T follicular helper cell (primary cell): ENCODE results near the gene LMTK2.
"Not testable (repeated sequence)": the region's sequence is repeated elsewhere in the genome, so short reads cannot be mapped to it uniquely, and the experiment has no call there.

Experiments used
- DNase-seq: peaks from one replicate; pipeline ENCODE4 v3.0.0-alpha.2; 2020; ENCODE audit warnings: low read depth

Gene LMTK2

DNA sequence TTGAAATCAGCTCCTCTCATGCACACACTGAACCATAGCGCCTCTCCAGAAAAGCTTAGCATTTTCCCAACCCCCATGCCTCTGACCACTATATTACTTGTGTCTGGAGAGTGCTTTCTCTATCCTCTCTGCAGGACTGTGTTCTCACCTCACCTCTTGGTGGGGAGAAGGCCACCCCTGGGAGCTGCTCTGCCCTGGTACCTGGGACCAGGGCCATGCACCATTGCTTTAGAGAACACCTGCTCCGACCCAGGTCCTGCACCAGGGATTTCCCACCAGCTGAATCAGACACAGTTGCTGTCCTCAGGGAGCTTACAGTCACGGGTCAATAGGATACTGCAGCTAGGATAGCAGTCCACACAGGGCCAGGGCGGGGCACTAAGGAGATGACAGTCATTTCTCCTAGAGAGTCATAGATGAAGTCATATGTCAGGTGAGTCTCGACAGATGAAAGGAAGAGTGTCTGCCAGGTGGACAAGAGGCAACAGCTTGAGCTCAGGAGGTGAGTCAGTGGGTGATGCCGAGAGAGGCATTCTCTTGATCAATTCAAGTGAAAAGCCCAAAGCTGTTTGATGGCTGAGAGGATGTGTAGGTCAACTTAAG lies 619 bp upstream of the LMTK2 start:
- DNase-seq, result no peak

DNA sequence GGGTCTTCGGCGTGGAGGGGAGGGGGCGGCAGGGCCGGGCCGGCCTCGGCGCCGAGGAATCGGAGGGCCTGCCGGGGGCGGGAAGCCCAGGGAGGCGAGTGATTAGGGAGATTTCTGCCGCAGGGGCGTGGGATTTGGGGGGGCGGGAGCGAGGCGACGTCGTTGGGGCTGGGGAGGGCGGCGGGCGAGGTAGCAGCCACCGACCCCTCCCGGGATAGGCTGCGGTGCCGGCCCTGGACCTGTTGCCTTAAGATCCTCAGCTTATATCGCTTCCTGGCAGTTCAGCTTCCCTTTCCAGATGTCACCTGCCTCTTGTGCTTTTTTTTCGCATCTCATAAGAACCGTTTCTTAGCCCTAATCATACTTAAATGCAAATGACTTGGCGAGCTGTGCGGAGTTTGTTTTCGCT lies 655 bp downstream of the LMTK2 start:
- DNase-seq, result peak; percentile 16

DNA sequence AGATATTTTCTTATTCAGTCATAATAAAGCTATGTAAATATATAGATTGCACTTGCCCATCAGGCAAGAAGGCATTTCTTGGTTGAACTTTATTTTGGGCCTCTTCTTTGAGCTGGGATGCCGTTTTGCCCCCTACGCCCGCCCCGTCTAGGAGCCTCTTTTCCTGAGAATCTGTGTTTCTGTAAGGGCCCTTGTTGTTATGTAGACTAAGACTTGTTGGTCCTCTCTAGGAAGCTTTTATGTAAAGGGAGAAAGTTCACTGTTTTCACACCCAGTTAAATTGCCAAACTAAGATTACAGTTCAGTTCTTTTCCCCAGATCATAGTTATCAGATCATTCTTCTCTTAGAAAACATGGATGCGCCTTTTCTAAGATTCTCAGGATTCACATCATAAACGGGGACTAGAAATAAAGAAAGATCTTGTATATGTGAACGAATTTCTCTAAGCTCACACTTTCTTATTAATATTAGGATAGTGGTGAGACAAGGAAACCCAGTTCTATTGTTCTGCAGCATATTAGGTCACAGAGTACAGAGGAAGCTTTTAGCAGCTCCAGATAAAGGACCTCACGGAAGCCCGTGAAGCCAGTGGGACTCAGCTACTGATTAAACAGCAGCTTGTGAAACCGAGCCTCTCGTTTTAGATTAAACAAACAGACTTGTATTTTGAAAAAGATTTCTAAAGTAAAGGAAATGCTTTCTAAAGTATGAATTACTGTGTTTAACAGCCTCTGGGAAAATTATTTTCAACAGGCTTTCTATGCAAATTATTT lies 3.8 kb downstream of the LMTK2 start:
- no peak for DNase-seq

DNA sequence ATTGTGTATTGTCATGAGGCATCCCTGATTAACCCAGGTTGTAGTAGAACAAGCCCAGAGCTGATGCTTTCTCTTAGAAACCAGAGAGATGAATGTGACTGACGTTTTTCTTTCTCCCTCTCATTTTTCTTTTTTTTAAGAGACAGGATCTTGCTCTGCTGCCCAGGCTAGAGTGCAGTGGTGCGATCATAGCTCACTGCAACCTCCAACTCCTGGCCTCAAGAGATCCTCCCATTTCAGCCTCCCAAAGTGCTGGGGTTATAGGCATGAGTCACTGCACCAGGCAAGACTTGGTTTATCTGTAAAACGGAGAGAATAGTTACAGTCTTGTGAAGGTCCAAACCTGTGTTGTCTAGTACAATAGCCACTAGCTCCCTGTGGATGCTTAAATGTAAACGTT lies 5.4 kb downstream of the LMTK2 start:
- DNase-seq, result no peak

DNA sequence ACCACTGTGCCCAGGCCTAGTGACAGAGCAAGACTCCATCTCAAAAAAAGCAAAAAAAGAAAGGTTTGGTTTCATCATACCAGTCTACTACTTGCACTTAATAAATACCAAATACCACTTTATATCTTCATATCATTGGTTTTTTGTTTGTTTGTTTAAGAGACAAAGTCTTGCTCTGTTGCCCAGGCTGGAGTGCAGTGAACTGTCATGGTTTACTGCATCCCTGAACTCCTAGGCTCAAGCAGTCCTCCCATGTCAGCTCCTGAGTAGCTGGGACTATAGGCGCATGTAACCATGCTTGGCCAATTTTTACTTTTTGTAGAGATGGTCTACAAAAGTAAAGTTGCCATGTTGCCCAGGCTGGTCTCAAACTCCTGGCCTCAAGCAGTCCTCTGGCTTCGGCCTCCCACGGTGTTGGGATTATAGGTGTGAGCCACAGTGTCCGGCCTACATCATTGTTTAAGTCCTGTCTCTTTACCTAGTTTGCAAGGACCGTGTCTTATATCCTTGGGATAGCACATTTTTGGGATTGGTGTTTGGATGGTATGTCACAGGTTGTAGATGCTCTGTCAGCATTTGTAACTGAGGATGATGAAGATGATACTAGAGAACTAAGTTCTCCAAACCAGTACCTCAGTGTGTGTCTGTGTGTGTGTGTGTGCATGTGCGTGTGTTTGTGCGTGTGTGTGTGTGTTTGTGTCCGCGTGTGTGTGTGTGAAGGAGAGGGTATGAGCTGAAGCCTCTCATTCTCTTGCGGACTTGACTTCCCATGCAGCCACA lies 9.3 kb downstream of the LMTK2 start:
- DNase-seq, result no peak

DNA sequence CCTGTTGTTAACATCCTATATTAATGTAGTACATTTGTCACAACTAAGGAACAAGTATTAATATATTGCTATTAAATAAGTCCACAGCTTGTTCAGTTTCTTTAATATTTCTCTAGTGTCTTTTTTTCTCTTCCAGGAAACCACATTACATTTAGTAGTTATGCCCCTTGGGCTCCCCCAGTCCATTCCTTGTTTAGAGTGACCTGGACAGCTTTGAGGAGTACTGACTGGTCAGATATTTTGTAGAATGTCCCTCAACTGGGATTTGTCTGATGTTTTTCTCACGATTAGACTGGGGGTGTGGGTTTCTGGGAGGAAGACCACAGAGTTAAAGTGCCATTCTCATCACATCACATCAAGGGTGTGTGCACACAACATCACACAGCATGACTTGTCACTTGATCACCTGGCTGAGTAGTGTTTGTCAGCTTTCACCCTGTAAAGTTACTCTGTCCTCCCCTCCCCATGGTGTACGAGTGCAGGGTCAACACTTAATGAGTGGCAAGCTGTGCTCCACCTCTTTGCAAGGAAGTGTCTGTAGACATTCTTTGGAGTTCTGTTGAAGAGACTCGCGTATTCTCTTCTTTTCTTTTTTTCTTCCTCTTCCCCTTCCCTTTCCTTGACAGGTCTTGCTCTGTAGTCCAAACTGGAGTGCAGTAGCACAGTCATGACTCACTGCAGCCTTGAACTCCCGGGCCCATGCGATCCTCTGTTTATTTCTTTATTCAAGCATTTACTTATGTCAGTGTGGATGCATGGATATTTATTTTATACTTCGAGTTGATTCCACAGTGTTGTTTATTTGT lies 10.2 kb downstream of the LMTK2 start:
- DNase-seq, result no peak

DNA sequence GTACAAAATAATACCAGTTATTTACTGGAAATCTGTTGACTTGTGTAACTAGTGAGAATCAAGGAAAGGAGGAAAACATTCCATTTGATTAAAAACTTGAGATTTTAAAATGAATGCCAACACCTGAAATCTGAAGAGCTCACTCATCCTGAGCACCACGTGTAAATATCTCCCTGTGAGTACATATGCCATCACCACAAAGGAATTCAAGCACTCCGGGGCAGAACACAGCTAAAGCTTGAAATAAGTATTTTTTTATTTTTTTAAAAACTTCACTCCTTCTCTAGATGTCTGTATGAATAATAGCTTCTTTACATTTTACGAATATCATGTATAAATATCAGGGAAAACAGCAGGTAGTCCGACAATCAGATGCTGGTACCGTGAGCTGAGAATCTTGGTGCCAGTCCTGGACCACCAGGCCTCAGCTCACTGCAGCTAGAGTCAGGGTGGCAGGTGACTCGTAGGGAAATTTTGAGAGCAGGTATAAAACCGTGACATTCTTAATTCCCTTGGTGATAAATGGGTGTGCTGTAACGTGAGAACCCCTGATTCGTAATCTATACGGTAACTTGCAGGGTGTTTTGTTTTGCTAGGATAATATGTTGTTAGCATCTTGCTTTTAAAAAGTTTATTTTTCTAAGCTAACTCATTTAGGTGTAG lies 12.7 kb downstream of the LMTK2 start:
- no peak for DNase-seq

DNA sequence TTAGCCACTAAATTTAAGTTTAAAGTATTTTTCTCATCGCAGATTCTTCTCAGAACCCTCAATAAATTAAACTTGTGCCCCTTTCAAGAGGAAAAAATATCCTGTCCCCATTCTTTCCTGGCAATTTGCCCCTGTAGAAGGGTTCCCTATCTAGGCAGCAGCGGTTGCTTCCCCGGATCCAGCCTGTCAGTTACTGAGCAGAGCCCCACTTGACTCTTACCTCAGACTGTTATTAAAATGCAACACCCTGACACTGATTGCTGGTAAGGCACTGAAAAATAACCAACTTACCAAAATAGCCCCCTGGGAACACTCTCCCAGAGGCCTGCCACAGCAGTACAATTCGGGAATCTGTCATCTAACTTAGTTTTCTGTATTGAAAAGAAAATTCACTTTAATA lies 13.9 kb downstream of the LMTK2 start:
- no peak for DNase-seq

DNA sequence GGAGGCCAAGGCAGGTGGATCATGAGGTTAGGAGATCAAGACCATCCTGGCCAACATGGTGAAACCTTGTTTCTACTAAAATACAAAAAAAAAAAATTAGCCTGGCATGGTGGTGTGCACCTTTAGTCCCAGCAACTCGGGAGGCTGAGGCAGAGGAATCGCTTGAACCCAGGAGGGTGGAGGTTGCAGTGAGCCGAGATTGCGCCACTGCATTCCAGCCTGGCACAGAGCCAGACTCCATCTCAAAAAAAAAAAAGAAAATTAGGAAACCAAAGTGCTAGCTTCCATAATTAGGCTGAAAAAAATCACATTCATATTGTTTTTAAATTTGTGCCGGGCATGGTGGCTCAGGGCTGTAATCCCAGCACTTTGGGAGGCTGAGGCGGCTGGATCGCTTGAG lies 14.7 kb downstream of the LMTK2 start:
- DNase-seq, result not testable (repeated sequence)

DNA sequence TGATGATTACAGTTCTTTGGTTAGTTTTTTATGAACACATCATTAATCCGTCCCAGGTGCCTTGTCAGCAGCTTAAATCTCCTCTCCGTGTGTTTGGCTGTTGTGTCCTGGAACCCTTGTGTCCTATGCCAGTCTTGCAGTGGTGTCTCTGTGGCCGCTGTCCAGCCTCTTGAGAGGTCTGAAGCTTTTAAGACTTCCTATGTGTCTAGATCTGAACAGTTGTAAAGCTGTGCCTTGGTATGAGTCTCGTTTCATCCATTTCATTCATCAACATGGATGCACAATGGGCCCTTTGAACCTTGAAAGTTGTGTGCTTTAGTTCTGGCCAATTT lies 16.7 kb downstream of the LMTK2 start:
- DNase-seq, result no peak

DNA sequence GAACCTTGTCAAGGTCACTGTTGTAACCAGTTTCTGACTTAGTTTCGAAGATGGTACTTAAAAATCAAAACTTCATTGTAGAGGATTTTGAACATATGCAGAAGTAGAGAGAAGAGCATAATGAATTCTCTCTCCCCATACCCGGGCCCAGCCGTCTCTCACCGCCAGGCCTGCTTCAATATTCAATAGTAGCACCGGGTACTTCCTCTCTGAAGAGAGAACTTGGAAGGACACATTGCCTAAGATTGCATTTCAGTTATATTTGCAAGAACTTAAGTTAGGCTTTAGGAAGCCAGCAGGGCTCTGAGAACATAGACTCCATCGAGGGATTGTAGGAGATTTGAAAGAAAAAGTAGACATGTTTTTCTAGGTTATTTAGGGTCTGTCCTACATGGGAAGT lies 19.1 kb downstream of the LMTK2 start:
- DNase-seq, result no peak

DNA sequence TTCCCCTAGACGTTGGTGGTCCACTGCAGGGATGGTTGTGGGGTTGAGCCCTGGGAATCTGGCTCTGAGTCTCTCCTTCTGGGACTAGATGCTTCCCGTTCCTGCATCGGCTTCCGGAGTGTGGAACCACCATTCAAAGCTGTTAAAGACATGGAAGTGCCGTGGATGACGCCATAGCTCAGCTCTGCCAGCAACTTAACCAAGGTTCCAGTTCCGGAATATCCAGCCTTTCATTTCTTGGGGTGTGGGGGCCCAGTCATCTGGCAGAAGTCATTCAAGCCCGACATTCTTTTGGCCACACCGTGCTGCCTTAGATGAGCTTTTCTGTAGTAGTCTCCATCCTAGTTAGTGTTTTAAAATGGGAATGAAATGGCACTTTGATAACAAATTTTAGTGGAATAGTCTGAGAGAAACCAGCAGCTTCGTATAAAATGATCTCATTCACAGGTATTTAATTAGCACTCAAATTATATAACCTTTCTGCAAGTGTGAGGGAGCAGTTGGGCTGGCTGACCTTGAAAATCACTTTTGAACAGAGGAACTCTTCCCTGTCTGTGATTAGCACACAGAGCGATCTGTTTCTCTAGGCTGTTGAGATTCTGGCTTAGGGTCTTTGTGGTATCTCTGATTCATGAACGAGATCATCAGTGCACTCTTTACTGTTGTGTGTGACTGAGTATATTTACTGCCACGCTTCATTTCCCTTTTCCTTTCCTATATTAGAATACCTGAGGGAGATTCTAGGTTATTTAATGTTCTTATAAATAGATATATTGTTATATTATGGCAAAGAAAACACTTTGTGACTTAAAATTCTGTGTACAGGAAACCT lies 19.9 kb downstream of the LMTK2 start:
- no peak for DNase-seq

DNA sequence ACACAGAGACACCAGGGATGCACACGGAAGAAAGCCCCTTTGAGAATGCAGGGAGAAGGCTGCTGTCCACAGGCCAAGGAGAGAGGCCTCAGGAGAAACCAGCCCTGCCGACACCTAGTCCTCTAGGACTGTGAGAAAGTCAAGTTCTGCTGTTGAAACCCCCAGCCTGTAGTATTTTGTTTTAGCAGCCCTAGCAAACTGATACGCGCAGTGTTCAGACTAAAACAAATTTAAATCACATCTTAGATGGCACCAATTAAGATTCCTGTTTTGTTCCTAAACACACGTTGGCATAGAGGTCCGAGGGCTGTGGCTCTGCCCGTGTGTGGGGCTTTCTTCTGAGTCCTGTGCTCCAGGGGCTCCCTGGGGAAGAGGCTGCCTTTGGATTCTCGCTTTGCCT lies 21.7 kb downstream of the LMTK2 start:
- DNase-seq, result no peak

DNA sequence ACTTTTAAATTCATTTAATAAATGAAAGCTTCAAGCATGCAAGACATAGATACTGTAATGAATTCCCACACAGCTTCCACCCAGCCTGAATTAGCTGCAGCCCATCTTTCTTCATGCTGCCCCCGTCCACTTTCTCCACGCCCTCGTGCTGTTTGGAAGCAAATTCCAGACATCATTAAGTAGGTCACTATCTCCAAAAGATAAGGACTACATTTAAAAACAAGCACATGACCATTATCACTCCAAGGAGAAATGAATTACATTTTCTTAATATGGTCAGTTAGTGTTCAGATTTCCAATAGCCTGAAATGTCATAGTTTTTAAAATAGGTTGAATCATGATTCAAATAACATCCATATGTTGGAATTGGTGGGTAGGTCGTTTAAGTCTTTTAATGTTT lies 24.3 kb downstream of the LMTK2 start:
- no peak for DNase-seq

DNA sequence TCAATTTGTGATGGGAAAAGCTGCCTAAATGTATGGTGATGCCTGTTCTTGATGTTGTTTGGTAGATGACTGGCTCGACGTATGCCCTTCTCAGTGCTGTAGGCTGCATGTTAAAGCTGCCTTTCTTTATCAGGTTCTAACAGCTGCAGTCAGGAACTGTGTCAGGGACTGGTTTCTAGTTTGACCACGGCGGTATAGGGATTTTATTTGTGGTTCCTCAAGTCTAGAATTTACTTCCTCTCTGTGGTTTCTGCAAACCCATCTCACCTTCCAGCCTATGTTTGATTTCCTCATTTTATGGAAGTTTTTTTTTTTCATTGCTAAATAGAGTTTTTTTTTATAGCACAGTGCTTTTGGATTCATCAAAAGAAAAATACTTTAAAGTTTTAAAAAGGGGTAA lies 26.5 kb downstream of the LMTK2 start:
- no peak for DNase-seq

DNA sequence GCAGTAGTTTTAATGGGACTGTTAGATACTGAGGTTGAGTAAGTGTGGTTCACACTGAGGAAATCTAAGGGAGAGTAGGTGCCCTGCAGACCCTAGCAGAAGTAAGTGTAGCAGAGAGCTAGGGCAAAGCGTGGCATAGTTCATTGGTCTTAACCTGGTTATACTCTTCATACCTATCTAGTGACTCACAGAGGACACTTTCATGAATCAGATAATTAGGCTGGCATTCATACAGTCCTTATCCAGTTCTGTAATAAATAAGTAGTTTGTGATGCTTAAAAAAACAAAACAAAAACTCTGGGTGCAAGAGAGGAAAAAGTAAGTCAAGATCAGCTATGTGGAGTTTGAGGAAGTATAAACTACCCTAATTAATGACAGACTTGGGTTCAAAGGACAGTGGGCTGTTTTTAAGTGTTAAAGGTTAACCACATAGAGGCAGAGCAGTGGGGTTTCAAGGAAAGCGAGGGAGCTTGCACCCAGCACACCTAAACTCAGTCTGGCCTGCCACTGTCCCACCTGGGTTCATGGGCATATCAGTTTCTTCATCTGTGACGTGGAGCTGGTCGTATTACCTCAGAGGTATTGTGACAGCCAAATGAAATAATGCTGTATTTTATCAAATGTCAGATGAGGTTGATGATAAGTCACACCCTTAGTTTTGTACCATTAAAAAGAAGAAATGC lies 27.1 kb downstream of the LMTK2 start:
- no peak for DNase-seq

DNA sequence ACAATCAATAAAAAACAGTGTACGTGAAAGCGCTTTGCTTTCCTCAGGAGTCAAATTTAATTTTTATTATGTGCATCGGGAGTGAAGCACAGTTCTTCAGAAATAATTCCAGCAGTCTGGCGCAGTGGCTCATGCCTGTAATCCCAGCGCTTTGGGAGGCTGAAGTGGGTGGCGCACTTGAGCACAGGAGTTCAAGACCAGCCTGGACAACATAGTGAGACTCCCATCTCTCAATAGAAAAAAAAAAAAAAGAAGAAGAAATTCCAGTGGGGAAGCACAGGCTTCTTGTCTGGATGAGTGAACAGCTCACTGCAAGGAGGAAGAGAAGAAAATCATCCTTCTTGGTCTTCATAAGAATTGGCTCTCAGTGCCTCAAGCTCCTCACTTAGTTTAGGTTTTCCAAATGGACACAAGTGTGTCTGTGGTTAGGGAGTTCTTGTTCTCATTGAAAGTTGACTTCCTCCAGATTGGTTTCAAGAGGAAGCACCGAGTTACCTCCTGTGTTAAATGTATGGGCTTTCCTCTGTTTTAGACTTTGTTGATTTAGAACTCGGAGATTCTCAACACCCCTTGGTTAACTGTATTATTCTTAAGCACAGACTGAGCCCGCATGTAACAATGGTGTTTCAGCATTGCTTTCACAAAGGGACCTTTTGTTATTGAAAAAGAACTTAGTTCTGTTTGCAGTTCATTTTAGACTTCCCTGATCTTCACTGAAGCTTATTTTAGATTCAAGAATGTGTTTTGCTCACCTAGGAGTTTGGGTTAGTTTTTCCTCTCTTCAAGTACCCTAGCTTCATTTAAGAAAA lies 28.0 kb downstream of the LMTK2 start:
- no peak for DNase-seq

DNA sequence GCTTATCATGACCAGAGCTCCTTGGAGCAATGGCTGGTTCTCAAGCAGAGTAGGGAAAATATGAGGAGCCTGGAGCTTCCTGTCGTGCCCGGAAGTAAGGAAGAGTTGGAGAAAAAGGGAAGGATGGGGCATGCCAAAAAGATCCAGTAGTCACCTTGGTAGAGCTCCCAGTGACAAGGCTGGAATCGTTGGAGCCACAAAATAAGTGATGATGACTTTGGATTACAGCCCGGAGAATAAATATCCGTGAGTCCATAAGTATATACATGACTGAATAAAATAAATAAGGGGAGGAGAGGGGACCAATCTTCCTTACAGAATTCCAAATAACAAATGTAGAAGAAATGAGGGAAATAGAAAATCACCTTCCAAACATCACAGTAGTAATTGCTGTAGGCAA lies 29.3 kb downstream of the LMTK2 start:
- no peak for DNase-seq

DNA sequence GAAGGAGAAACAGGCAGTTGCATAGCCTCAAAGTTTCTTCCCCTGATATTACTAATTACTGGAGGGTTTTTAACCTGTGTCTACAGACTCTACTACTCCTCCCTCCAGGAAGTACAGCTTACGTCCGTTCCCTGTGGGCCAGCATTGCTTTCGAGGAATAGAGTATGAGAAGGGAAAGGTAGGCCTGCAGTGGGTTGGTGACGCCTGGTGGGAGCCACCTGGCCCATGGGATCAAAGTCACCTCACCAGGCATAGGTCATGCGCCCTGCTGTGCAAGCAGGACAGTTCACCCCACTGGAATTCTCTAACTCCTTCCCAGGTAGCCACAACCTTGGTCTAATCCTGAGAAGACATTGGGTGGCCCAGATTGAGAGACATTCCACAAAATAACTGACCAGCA lies 29.8 kb downstream of the LMTK2 start:
- DNase-seq, result no peak
